B cell (primary cell): ENCODE data around the gene AFTPH. TPM values are rescaled to one million over a fixed set of nuclear protein-coding genes. Genes with fewer than 3 reads are reported as not detected.

ENCODE experiments used
- ATAC-seq: fragments of 200-7000 bp; cut with Tn5 transposase; one replicate; pipeline ENCODE4 v1.10.0; 2021; ENCODE audit warnings: low read depth, mild to moderate bottlenecking, moderate number of reproducible peaks, moderate library complexity
- CTCF ChIA-PET: fragments of 350-600 bp; sonication (Branson Sonifier 250); formaldehyde crosslinking; loops from one replicate; lab custom pipeline; 2021; ENCODE audit warnings: antibody characterized with exemption, inconsistent platforms; lab: Charles Lee
- POLR2A ChIA-PET: fragments of 350-600 bp; sonication (Branson Sonifier 250); formaldehyde crosslinking; loops from one replicate; lab custom pipeline; 2021; ENCODE audit warnings: antibody characterized with exemption; lab: Charles Lee
- DNase-seq: peaks from one replicate; pipeline ENCODE4 v3.0.0; 2013
- H2AFZ ChIP-seq: 2 replicates; pipeline ENCODE4 v1.6.1; 2012; ENCODE audit warnings: mild to moderate bottlenecking, low read depth, low read length; ENCODE audit not compliant: insufficient read depth, poor library complexity, severe bottlenecking
- H3K27ac ChIP-seq, 2 donors: 1 replicate in 1 of 2; 2 replicates in 1 of 2; pipeline ENCODE4 v1.5.1; 2012 to 2013; ENCODE audit warnings: low read length in 2 of 2, mild to moderate bottlenecking in 2 of 2, moderate library complexity in 1 of 2
- H3K27me3 ChIP-seq, 4 experiments: fragments of 200-600 bp in 1 of 4; sonication (generic) in 1 of 4; replicated peaks in 1 of 4; 1 replicate in 2 of 4; 2 replicates in 2 of 4; pipeline versions ENCODE4 v1.6.1 to v1.7.0; 2013 to 2016; ENCODE audit warnings: low read length in 3 of 4, mild to moderate bottlenecking in 2 of 4, mixed read lengths in 1 of 4, moderate library complexity in 1 of 4; ENCODE audit not compliant: insufficient read depth in 4 of 4, control insufficient read depth in 3 of 4; ENCODE audit errors: control extremely low read depth in 1 of 4
- H3K36me3 ChIP-seq, 2 experiments: replicated peaks in 1 of 2; 1 replicate in 1 of 2; 2 replicates in 1 of 2; pipeline versions ENCODE4 v1.6.1 to v1.7.1; 2013; ENCODE audit warnings: low read length in 1 of 2; ENCODE audit not compliant: insufficient read depth in 2 of 2, control insufficient read depth in 1 of 2; ENCODE audit errors: control extremely low read depth in 1 of 2, extremely low read depth in 1 of 2
- H3K4me1 ChIP-seq, 2 donors: fragments of 200-600 bp in 1 of 2; sonication (generic) in 1 of 2; 1 replicate in 1 of 2; 2 replicates in 1 of 2; pipeline versions ENCODE4 v1.5.1 to v1.6.1; 2013 to 2017; ENCODE audit warnings: low read length in 2 of 2; ENCODE audit not compliant: control insufficient read depth in 2 of 2, insufficient read depth in 2 of 2
- H3K4me2 ChIP-seq: replicated peaks from 2 replicates; pipeline ENCODE3; 2012; ENCODE audit warnings: mild to moderate bottlenecking, low read depth, low read length; ENCODE audit not compliant: poor library complexity, severe bottlenecking
- H3K4me3 ChIP-seq, 5 experiments: fragments of 200-600 bp in 1 of 5; sonication (generic) in 1 of 5; 1 replicate in 3 of 5; 2 replicates in 2 of 5; pipeline versions ENCODE4 v1.5.1 to v1.7.0; 2011 to 2016; ENCODE audit warnings: low read length in 4 of 5, mild to moderate bottlenecking in 4 of 5, low read depth in 2 of 5, control low read depth in 1 of 5, moderate library complexity in 1 of 5; ENCODE audit not compliant: insufficient read depth in 1 of 5; ENCODE audit errors: control extremely low read depth in 1 of 5, extremely low read depth in 1 of 5
- H3K79me2 ChIP-seq: fragments of 200-600 bp; sonication (generic); one replicate; pipeline ENCODE4 v1.6.0; 2016; ENCODE audit warnings: low read length; ENCODE audit not compliant: control insufficient read depth, insufficient read depth
- H3K9ac ChIP-seq: fragments of 200-600 bp; sonication (generic); 2 replicates; pipeline ENCODE4 v1.6.1; 2017; ENCODE audit warnings: mild to moderate bottlenecking, low read length, moderate library complexity
- H3K9me3 ChIP-seq, 3 donors: one replicate each; pipeline versions ENCODE4 v1.6.1 to v1.7.1; 2013; ENCODE audit warnings: low read length in 2 of 3; ENCODE audit not compliant: control insufficient read depth in 2 of 3, insufficient read depth in 1 of 3; ENCODE audit errors: control extremely low read depth in 1 of 3
- H4K20me1 ChIP-seq: 2 replicates; pipeline ENCODE4 v1.6.0; 2012; ENCODE audit warnings: mild to moderate bottlenecking, low read length; ENCODE audit not compliant: insufficient read depth, control insufficient read depth, poor library complexity, severe bottlenecking
- H3K27ac Mint-ChIP-seq: one replicate; pipeline ENCODE4 v1.8.0; 2021; ENCODE audit warnings: mixed read lengths
- H3K27me3 Mint-ChIP-seq: one replicate; pipeline ENCODE4 v1.8.0; 2021; ENCODE audit warnings: mixed read lengths
- H3K4me1 Mint-ChIP-seq: one replicate; pipeline ENCODE4 v1.8.0; 2021; ENCODE audit warnings: mixed read lengths
- H3K4me3 Mint-ChIP-seq: one replicate; pipeline ENCODE4 v1.8.0; 2021; ENCODE audit warnings: mixed read lengths
- H3K9me3 Mint-ChIP-seq: one replicate; pipeline ENCODE4 v1.8.0; 2022; ENCODE audit warnings: mixed read lengths; ENCODE audit not compliant: insufficient read depth
- CTCF ChIP-seq: fragments of 200-600 bp; IDR thresholded peaks from one replicate; pipeline ENCODE4 v1.8.0; 2022; ENCODE audit warnings: antibody characterized with exemption, mild to moderate bottlenecking
- EZH2 ChIP-seq: IDR thresholded peaks from 2 replicates; pipeline ENCODE4 v1.6.1; 2012; ENCODE audit warnings: borderline replicate concordance, low read depth, mild to moderate bottlenecking, moderate library complexity, low read length; ENCODE audit not compliant: insufficient read depth, poor library complexity, severe bottlenecking
- WGBS: methylation state at CpG from one replicate; pipeline ENCODE4 v1.1.5; 2013; ENCODE audit warnings: missing lambda C conversion rate; ENCODE audit not compliant: insufficient coverage; 5-methylcytosine and 5-hydroxymethylcytosine counted together
- intact Hi-C: fragments of 100-400 bp; cut with micrococcal nuclease; formaldehyde crosslinking; loops from one replicate; pipeline ENCODE4 v1.10.0; 2022
- polyA plus RNA-seq: library from polyadenylated mRNA; depleted of rRNA; stranded (reverse); fragments of >200 nt; gene quantifications from 2 replicates; pipeline ENCODE4 v1.2.3, GENCODE V29; 2012
- total RNA-seq, 2 donors: library from RNA; stranded (reverse); fragments of 120-200 nt in 1 of 2; gene quantifications; 1 replicate in 1 of 2; 2 replicates in 1 of 2; pipeline versions ENCODE4 v1.2.3 to v1.2.4, GENCODE V29; 2013 to 2022

Gene AFTPH
- total and polyA plus RNA-seq, 2 donors (not counting 1 experiment from before 2014, with no cell fraction given), result 45.4 to 94.1 TPM

GRCh38 chr2:64639691-64640090, 115.6 kb downstream of the AFTPH start:
- TF ChIP-seq EZH2, result no peak
- no peak for TF ChIP-seq CTCF
- DNase-seq (no peak), ATAC-seq (no peak)
- Histone ChIP-seq H3K9me3 (no peaks in the 10 kb centered on the region), H3K4me3 (no peak overlapping the region), H3K4me1 (peaks cover 95 to 96% of the 10 kb centered on the region in 2 donors), H4K20me1 (peaks cover 74% of the 10 kb centered on the region), H3K4me2 (peak overlapping the region; percentile 14), H3K36me3 (peaks cover 0 to 26% of the 10 kb centered on the region in 2 experiments), H3K79me2 (peaks cover 86% of the 10 kb centered on the region), H3K27me3 (no peaks in the 10 kb centered on the region), H3K9ac (no peak overlapping the region), H2AFZ (no peak overlapping the region), H3K27ac (peak overlapping the region in 1 of 2 donors; percentile 45)
- H3K27ac Mint-ChIP-seq, result peak overlapping the region; percentile 86
- ChIA-PET POLR2A (interaction anchor here (0.7 to 1.3 kb wide), 3 partner anchors 14 to 288 kb away, joined by 3 to 10 read pairs (median 4); partner anchors contain the start of gene SERTAD2), CTCF (interaction anchor here (0.6 to 1.4 kb wide), 7 partner anchors 9 to 222 kb away, joined by 3 to 4 read pairs (median 3); partner anchors contain the start of gene SERTAD2)
- 83% methylated on average over 1 of the region's 2 CpGs for WGBS
- no peak overlapping the region for H3K4me3 Mint-ChIP-seq
- H3K4me1 Mint-ChIP-seq, result peaks cover 90% of the 10 kb centered on the region
- H3K27me3 Mint-ChIP-seq, result no peaks in the 10 kb centered on the region
- intact Hi-C loops, result loop anchor here (5.0 kb wide), 2 partner anchors 52 to 388 kb away; no protein-coding TSS in a partner anchor
- H3K9me3 Mint-ChIP-seq, result no peaks in the 10 kb centered on the region
